A549 (cell line): Measurements from ENCODE around the gene FOSL2. TPM values are rescaled to one million over a fixed set of nuclear protein-coding genes. Genes with fewer than 3 reads are reported as not detected.

Source experiments
- ATAC-seq, 2 experiments: fragments of 200-7000 bp in 1 of 2; fragments of >200 bp in 1 of 2; cut with Nextera tagmentation in 1 of 2; cut with Tn5 transposase in 1 of 2; 3 replicates each; pipeline versions ENCODE4 v1.8.0 to v1.9.1; 2018 to 2020; ENCODE audit warnings: mild to moderate bottlenecking in 1 of 2, moderate library complexity in 1 of 2
- CTCF ChIA-PET: fragments of 300-600 bp; sonication (Branson Sonifier 250); formaldehyde crosslinking; extraction: SDS; loops from one replicate; lab custom pipeline; 2021; ENCODE audit warnings: antibody characterized with exemption, inconsistent platforms; lab: Yijun Ruan, JAX
- POLR2A ChIA-PET: fragments of 350-600 bp; formaldehyde crosslinking; extraction: SDS; loops from one replicate; lab custom pipeline; 2021; ENCODE audit warnings: antibody characterized with exemption, inconsistent platforms; lab: Yijun Ruan, JAX
- DNase-seq, 2 experiments: peaks; one replicate each; pipeline versions ENCODE4 v3.0.0 to v3.0.0-alpha.2; 2011 to 2016; ENCODE audit warnings: low read depth in 1 of 2, low spot score in 1 of 2
- FAIRE-seq: peaks from 2 replicates; lab custom pipeline; 2011; peaks lifted over from hg19 to GRCh38; lab: Jason Lieb, UNC
- H3K27ac ChIP-seq, 2 experiments: fragments of >200 bp; sonication (Bioruptor Twin); formaldehyde crosslinking; 3 replicates each; pipeline ENCODE4 v1.5.1; 2016 to 2017
- H3K4me1 ChIP-seq: fragments of >200 bp; sonication (Bioruptor Twin); formaldehyde crosslinking; 3 replicates; pipeline ENCODE4 v1.6.1; 2016
- H3K4me2 ChIP-seq: fragments of >200 bp; sonication (Bioruptor Twin); formaldehyde crosslinking; 3 replicates; pipeline ENCODE4 v1.6.1; 2016
- H3K4me3 ChIP-seq: fragments of >200 bp; sonication (Bioruptor Twin); formaldehyde crosslinking; 3 replicates; pipeline ENCODE4 v1.5.1; 2016
- H3K9me3 ChIP-seq: fragments of >200 bp; sonication (Bioruptor Twin); formaldehyde crosslinking; 3 replicates; pipeline ENCODE4 v1.6.1; 2016
- BCL3 ChIP-seq: fragments of >200 bp; sonication (Bioruptor Twin); formaldehyde crosslinking; IDR thresholded peaks from 3 replicates; pipeline ENCODE4 v1.6.1; 2016
- BHLHE40 ChIP-seq: IDR thresholded peaks from 2 replicates; pipeline ENCODE4 v1.6.1; 2012; ENCODE audit warnings: low read depth, low read length, inconsistent platforms
- CBX8 ChIP-seq: fragments of 200-600 bp; sonication (generic); IDR thresholded peaks from 2 replicates; pipeline ENCODE4 v1.6.1; 2016
- CHD2 ChIP-seq: fragments of 150-350 bp; IDR thresholded peaks from 2 replicates; pipeline ENCODE4 v1.6.1; 2014; ENCODE audit warnings: low read length; ENCODE audit not compliant: partially characterized antibody
- CHD4 ChIP-seq: fragments of 200-600 bp; sonication (generic); IDR thresholded peaks from 2 replicates; pipeline ENCODE4 v1.6.1; 2016; ENCODE audit warnings: antibody characterized with exemption, mild to moderate bottlenecking, borderline replicate concordance
- E2F6 ChIP-seq: IDR thresholded peaks from 2 replicates; pipeline ENCODE4 v1.6.1; 2012; ENCODE audit warnings: low read depth, borderline replicate concordance
- ESRRA ChIP-seq: fragments of 150-350 bp; IDR thresholded peaks from 2 replicates; pipeline ENCODE4 v1.6.1; 2014; ENCODE audit warnings: mild to moderate bottlenecking, low read length, borderline replicate concordance
- FOSB ChIP-seq: fragments of 250-450 bp; sonication (Bioruptor Pico); IDR thresholded peaks from 2 replicates; pipeline ENCODE4 v1.5.0; 2020; ENCODE audit warnings: mild to moderate bottlenecking, moderate library complexity
- FOXS1 ChIP-seq: fragments of 250-450 bp; sonication (Bioruptor Pico); IDR thresholded peaks from 2 replicates; pipeline ENCODE4 v1.5.0; 2020; ENCODE audit warnings: mild to moderate bottlenecking, moderate library complexity
- HMGXB4 ChIP-seq: fragments of 250-450 bp; sonication (Bioruptor Pico); IDR thresholded peaks from 2 replicates; pipeline ENCODE4 v1.5.0; 2021; ENCODE audit warnings: mild to moderate bottlenecking, moderate library complexity, borderline replicate concordance
- HOXB13 ChIP-seq: fragments of 250-450 bp; sonication (Bioruptor Pico); IDR thresholded peaks from 2 replicates; pipeline ENCODE4 v1.5.0; 2020; ENCODE audit warnings: low read depth, mild to moderate bottlenecking, moderate library complexity
- JUN ChIP-seq, 2 experiments: fragments of >200 bp; sonication (Bioruptor Twin); formaldehyde crosslinking; IDR thresholded peaks; 2 replicates in 1 of 2; 3 replicates in 1 of 2; pipeline ENCODE4 v1.6.1; 2016 to 2017
- MAFK ChIP-seq: fragments of 450-650 bp; IDR thresholded peaks from 2 replicates; pipeline ENCODE4 v1.6.1; 2014; ENCODE audit not compliant: partially characterized antibody
- NFE2L2 ChIP-seq: fragments of 150-350 bp; conservative IDR thresholded peaks from 2 replicates; pipeline ENCODE4 v1.6.1; 2014; ENCODE audit warnings: low read length
- NR3C1 ChIP-seq: fragments of >200 bp; sonication (Bioruptor Twin); formaldehyde crosslinking; IDR thresholded peaks from 3 replicates; pipeline ENCODE4 v1.6.1; 2017
- POLR2A ChIP-seq: IDR thresholded peaks from 2 replicates; pipeline ENCODE4 v1.6.1; 2012; ENCODE audit warnings: mild to moderate bottlenecking, low read length
- POLR2AphosphoS2 ChIP-seq: conservative IDR thresholded peaks from 2 replicates; pipeline ENCODE4 v1.6.1; 2012; ENCODE audit warnings: low read length, improper control_type of control experiment, inconsistent platforms
- RARB ChIP-seq: fragments of 250-450 bp; sonication (Bioruptor Pico); IDR thresholded peaks from 2 replicates; pipeline ENCODE4 v1.8.0; 2021; ENCODE audit warnings: mild to moderate bottlenecking, moderate library complexity
- RCOR1 ChIP-seq: fragments of 150-350 bp; IDR thresholded peaks from 2 replicates; pipeline ENCODE4 v1.6.1; 2014; ENCODE audit warnings: antibody characterized with exemption, low read length, low read depth
- REST ChIP-seq: fragments of 200-600 bp; sonication (generic); IDR thresholded peaks from 2 replicates; pipeline ENCODE4 v1.6.1; 2016; ENCODE audit warnings: antibody characterized with exemption, mild to moderate bottlenecking, moderate library complexity
- RFX5 ChIP-seq: fragments of 450-650 bp; IDR thresholded peaks from 2 replicates; pipeline ENCODE4 v1.7.1; 2014; ENCODE audit warnings: antibody characterized with exemption, mild to moderate bottlenecking, moderate library complexity
- RNF2 ChIP-seq: fragments of 200-600 bp; sonication (generic); IDR thresholded peaks from 2 replicates; pipeline ENCODE4 v1.6.1; 2016; ENCODE audit warnings: low read depth, mild to moderate bottlenecking, antibody characterized with exemption, moderate library complexity, borderline replicate concordance
- TFCP2L1 ChIP-seq: fragments of 250-450 bp; sonication (Bioruptor Pico); IDR thresholded peaks from 2 replicates; pipeline ENCODE4 v1.5.0; 2021; ENCODE audit warnings: mild to moderate bottlenecking
- USF2 ChIP-seq: fragments of 450-650 bp; IDR thresholded peaks from 2 replicates; pipeline ENCODE4 v1.6.1; 2014; ENCODE audit warnings: antibody characterized with exemption
- ZC3H11A ChIP-seq: fragments of 450-650 bp; IDR thresholded peaks from 2 replicates; pipeline ENCODE4 v1.6.1; 2014; ENCODE audit warnings: antibody characterized with exemption, mild to moderate bottlenecking
- ZFP36 ChIP-seq: fragments of 450-650 bp; IDR thresholded peaks from 2 replicates; pipeline ENCODE4 v1.6.1; 2014; ENCODE audit warnings: borderline replicate concordance; ENCODE audit not compliant: partially characterized antibody
- ZSCAN20 ChIP-seq: fragments of 250-450 bp; sonication (Bioruptor Pico); IDR thresholded peaks from 2 replicates; pipeline ENCODE4 v1.8.0; 2022; ENCODE audit warnings: mild to moderate bottlenecking, moderate library complexity
- WGBS: methylation state at CpG from one replicate; pipeline ENCODE4 v1.1.6; 2017; ENCODE audit errors: missing lambda C conversion rate; 5-methylcytosine and 5-hydroxymethylcytosine counted together
- polyA plus RNA-seq, 4 experiments: library from polyadenylated mRNA; depleted of rRNA in 3 of 4; stranded (reverse); fragments of >200 nt; fragmentation: RNase III in 1 of 4; extraction: RNeasy Plus Mini Kit Qiagen cat#74134 plus additional on column Dnase treatment in 1 of 4; gene quantifications; 2 replicates in 3 of 4; 3 replicates in 1 of 4; pipeline ENCODE4 v1.2.3, GENCODE V29; 2011 to 2017

Gene FOSL2
- polyA plus RNA-seq, 2 of the 4 experiments (the other 2 are of a cell fraction): 45.7 to 73.4 TPM

GRCh38 chr2:28399956-28400355 is 7.3 kb downstream of the FOSL2 start:
- peak overlapping the region in 1 of 2 experiments; percentile 95; a peak in 3 of 6 replicates for H3K27ac ChIP-seq
- H3K4me2 ChIP-seq: peak overlapping the region; percentile 71
- WGBS: 77% methylated on average over 6 of the region's 6 CpGs
- ChIA-PET POLR2A (interaction anchor here (1.6 kb wide), 1 partner anchor 693 kb away, joined by 5 read pairs; no protein-coding TSS in a partner anchor), CTCF (interaction anchor here (1.0 to 5.2 kb wide), 4 partner anchors 14 to 716 kb away, joined by 3 to 30 read pairs (median 20); no protein-coding TSS in a partner anchor)
- FAIRE-seq: no peak
- ATAC-seq: no peak
- DNase-seq: no peak
- H3K9me3 ChIP-seq: no peaks in the 10 kb centered on the region
- no peak overlapping the region for H3K4me3 ChIP-seq
- no peak for TF ChIP-seq E2F6
- TF ChIP-seq POLR2AphosphoS2: 0 out of 2 replicates have a peak, but pooled peaks have one; percentile 4
- TF ChIP-seq BCL3: no peak
- H3K4me1 ChIP-seq: peaks cover 81% of the 10 kb centered on the region

- Histone ChIP-seq H3K27ac (peak overlapping the region in 1 of 2 experiments; percentile 95; a peak in 3 of 6 replicates), H3K4me2 (peak overlapping the region; percentile 71), H3K4me3 (no peak overlapping the region), H3K4me1 (peaks cover 85% of the 10 kb centered on the region), H3K9me3 (no peaks in the 10 kb centered on the region)
- TF ChIP-seq POLR2A (no peak), USF2 (no peak), BHLHE40 (no peak), FOXS1 (CRISPR knock-in tag) (no peak), ZC3H11A (no peak), ESRRA (no peak), HOXB13 (CRISPR knock-in tag) (no peak), RARB (CRISPR knock-in tag) (no peak), TFCP2L1 (CRISPR knock-in tag) (no peak), NR3C1 (no peak), REST (no peak), CHD4 (no peak), CBX8 (no peak)
- DNase-seq (no peak), ATAC-seq (no peak), FAIRE-seq (no peak)
- 85% methylated on average over 8 of the region's 8 CpGs for WGBS
- POLR2A ChIA-PET: interaction anchor here (1.6 kb wide), 1 partner anchor 694 kb away, joined by 5 read pairs; no protein-coding TSS in a partner anchor
- CTCF ChIA-PET: interaction anchor here (0.6 to 5.2 kb wide), 5 partner anchors 53 to 717 kb away, joined by 3 to 30 read pairs (median 17); no protein-coding TSS in a partner anchor
These were observed 7.8 kb downstream of the FOSL2 start for GRCh38 chr2:28400419-28400818.

GRCh38 chr2:28400921-28401320 is 8.3 kb downstream of the FOSL2 start:
- peak overlapping the region; percentile 71 for H3K4me2 ChIP-seq
- no peak for DNase-seq
- POLR2A ChIA-PET: interaction anchor here (0.6 to 1.6 kb wide), 4 partner anchors 11 to 694 kb away, joined by 4 to 8 read pairs (median 4); no protein-coding TSS in a partner anchor
- H3K9me3 ChIP-seq: no peaks in the 10 kb centered on the region
- WGBS: 91% methylated on average over 1 of the region's 1 CpG
- peak overlapping the region in 1 of 2 experiments; percentile 95; a peak in 2 of 6 replicates for H3K27ac ChIP-seq
- FAIRE-seq: no peak
- CTCF ChIA-PET: interaction anchor here (0.6 to 5.2 kb wide), 10 partner anchors 11 to 717 kb away, joined by 3 to 30 read pairs (median 6); no protein-coding TSS in a partner anchor
- H3K4me1 ChIP-seq: peaks cover 90% of the 10 kb centered on the region
- ATAC-seq: no peak
- H3K4me3 ChIP-seq: no peak overlapping the region
- TF ChIP-seq CBX8: no peak
- TF ChIP-seq MAFK: no peak
- no peak for TF ChIP-seq CHD2
- TF ChIP-seq ZSCAN20: no peak
- no peak for TF ChIP-seq RNF2
- no peak for TF ChIP-seq FOSB
- no peak for TF ChIP-seq RCOR1
- no peak for TF ChIP-seq HOXB13 (CRISPR knock-in tag)
- no peak for TF ChIP-seq NFE2L2
- TF ChIP-seq ZFP36: no peak
- no peak for TF ChIP-seq HMGXB4 (CRISPR knock-in tag)
- no peak for TF ChIP-seq RFX5
- no peak for TF ChIP-seq JUN (IDR thresholded peaks at IDR 0.05)
